GM21381 (cell line): ENCODE results near the gene PROSER3.

Experiments
- ATAC-seq: cut with Tn5 transposase; IDR thresholded peaks from one replicate; pipeline ENCODE4 v1.9.1; 2021; ENCODE audit warnings: mild to moderate bottlenecking, moderate library complexity; ENCODE audit not compliant: unreplicated experiment

PROSER3 gene

GRCh38 chr19:35757749-35758608 is at the start of gene PROSER3:
Gene PROSER3, plus strand, starts transcription at chr19:35758176. Its CDS starts 40 bp downstream, at chr19:35758216.
- peak; percentile 91 for ATAC-seq

GRCh38 chr19:35708391-35708790 is 49.6 kb upstream of the PROSER3 start:
- ATAC-seq, result no peak

- peak; percentile 23 for ATAC-seq
Observed at GRCh38 chr19:35710784-35711723, 46.9 kb upstream of the PROSER3 start.

- ATAC-seq, result no peak
Observed at GRCh38 chr19:35712567-35713505, 45.1 kb upstream of the PROSER3 start.

- no peak for ATAC-seq
Observed at GRCh38 chr19:35713506-35713850, 44.5 kb upstream of the PROSER3 start.

- ATAC-seq, result no peak
Observed at GRCh38 chr19:35713904-35714495, 44.0 kb upstream of the PROSER3 start.

GRCh38 chr19:35714601-35715354 is 43.2 kb upstream of the PROSER3 start:
- ATAC-seq, result no peak

GRCh38 chr19:35715355-35715809 is 42.6 kb upstream of the PROSER3 start:
- no peak for ATAC-seq

GRCh38 chr19:35715981-35716800 is 41.8 kb upstream of the PROSER3 start:
- no peak for ATAC-seq

GRCh38 chr19:35716801-35717664 is 40.9 kb upstream of the PROSER3 start:
- ATAC-seq, result peak; percentile 54

GRCh38 chr19:35717665-35718344 is 40.2 kb upstream of the PROSER3 start, which contains the start of gene KMT2B:
Gene KMT2B, plus strand, starts transcription at chr19:35718003. Its CDS starts 16 bp downstream, at chr19:35718019.
- ATAC-seq, result no peak

- no peak for ATAC-seq
Observed at GRCh38 chr19:35718345-35719041, 39.5 kb upstream of the PROSER3 start.

- no peak for ATAC-seq
Observed at GRCh38 chr19:35719402-35720162, 38.4 kb upstream of the PROSER3 start.

- ATAC-seq, result no peak
Observed at GRCh38 chr19:35720163-35720524, 37.8 kb upstream of the PROSER3 start.

GRCh38 chr19:35720648-35721047 is 37.3 kb upstream of the PROSER3 start:
- ATAC-seq, result no peak

- ATAC-seq, result no peak
Observed at GRCh38 chr19:35721374-35721773, 36.6 kb upstream of the PROSER3 start.
